ENCODE measurements around the gene FSTL4.

FSTL4 gene

DNA sequence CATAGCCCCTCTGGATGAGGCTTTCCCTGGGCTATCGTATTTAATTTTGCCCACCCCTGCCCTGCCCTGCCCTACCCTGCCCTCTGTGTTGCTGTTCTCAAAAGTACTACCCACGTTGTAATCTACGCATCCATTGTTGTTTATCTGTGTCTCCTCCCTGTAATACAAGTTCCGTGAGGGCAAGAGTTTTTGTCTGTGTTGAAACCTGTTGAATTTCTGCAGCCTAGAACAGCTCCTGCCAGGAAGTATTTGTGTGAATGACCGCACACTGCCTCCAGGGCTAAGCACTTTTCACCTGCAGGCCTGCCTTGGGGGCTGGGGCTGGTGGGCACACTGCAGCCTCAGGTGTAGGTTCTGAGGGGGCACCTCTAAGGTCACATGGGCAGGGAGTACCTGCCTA is 315.7 kb downstream of the FSTL4 start:
- H3K4me1 ChIP-seq (ENCODE audit: control insufficient read depth, insufficient read depth, low read length): no peaks in the 10 kb centered on the region
- H3K27me3 ChIP-seq (ENCODE audit: control insufficient read depth in 1 of 2, insufficient read depth in 2 of 2, low read length in 2 of 2): peaks cover 0 to 2% of the 10 kb centered on the region in 2 donors
- no peak overlapping the region for H3K9ac ChIP-seq (ENCODE audit: low read length in 2 of 2)
- no peak overlapping the region for H3K27ac ChIP-seq (ENCODE audit: low read length)
- no peak overlapping the region for H3K4me3 ChIP-seq (ENCODE audit: low read length in 2 of 2)
- no peaks in the 10 kb centered on the region for H3K9me3 ChIP-seq (ENCODE audit: control insufficient read depth in 2 of 2, low read length in 2 of 2)
- no peaks in the 10 kb centered on the region for H3K36me3 ChIP-seq (ENCODE audit: control insufficient read depth in 2 of 2, insufficient read depth in 2 of 2, low read length in 2 of 2)

DNA sequence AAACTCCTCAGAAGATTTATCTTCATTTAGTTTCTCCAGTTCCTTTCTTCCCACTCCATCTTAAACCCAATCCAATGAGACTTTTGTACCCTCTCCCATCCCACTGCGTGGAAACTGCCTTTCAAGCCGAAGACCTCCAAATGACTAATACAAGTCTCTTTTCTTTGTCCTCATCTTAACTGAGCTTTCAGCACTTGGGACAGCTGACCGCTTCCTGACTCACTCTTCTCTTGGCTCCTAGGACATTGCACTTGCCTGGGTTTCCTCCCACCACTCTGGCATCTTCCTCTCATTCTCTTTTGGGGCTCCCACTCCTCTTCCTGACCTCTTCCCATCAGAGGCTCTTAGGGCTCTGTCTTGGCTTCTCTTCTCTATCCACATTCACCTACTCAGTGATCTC is 316.8 kb downstream of the FSTL4 start:
- H3K9ac ChIP-seq (ENCODE audit: low read length in 2 of 2): no peak overlapping the region
- no peaks in the 10 kb centered on the region for H3K4me1 ChIP-seq (ENCODE audit: control insufficient read depth, insufficient read depth, low read length)
- no peaks in the 10 kb centered on the region for H3K36me3 ChIP-seq (ENCODE audit: control insufficient read depth in 2 of 2, insufficient read depth in 2 of 2, low read length in 2 of 2)
- no peaks in the 10 kb centered on the region for H3K9me3 ChIP-seq (ENCODE audit: control insufficient read depth in 2 of 2, low read length in 2 of 2)
- no peak overlapping the region for H3K27ac ChIP-seq (ENCODE audit: low read length)
- peaks cover 0 to 2% of the 10 kb centered on the region in 2 donors for H3K27me3 ChIP-seq (ENCODE audit: control insufficient read depth in 1 of 2, insufficient read depth in 2 of 2, low read length in 2 of 2)
- H3K4me3 ChIP-seq (ENCODE audit: low read length in 2 of 2): no peak overlapping the region

DNA sequence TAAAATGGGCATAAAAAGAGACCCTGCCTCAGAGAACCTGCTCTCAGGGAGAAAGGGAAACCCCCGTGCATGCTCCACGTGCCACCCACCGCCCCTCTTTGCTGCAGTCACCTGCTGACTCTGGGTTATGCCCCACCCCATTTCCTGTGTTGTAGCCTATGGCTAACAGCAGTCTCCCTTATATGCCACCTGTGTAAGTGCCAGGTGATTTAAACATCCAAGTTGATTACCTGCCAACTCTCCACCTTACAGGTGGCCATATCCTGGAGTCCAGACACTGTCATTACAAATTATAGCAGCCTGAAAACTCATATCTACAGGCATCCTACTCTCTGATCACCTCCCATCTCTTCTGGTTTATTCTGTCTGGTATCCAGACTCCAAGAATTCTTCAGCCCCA is 318.0 kb downstream of the FSTL4 start:
- Histone ChIP-seq H3K4me3 (ENCODE audit: low read length in 2 of 2) (no peak overlapping the region), H3K27me3 (ENCODE audit: control insufficient read depth in 1 of 2, insufficient read depth in 2 of 2, low read length in 2 of 2) (peaks cover 0 to 2% of the 10 kb centered on the region in 2 donors), H3K36me3 (ENCODE audit: control insufficient read depth in 2 of 2, insufficient read depth in 2 of 2, low read length in 2 of 2) (no peaks in the 10 kb centered on the region), H3K9me3 (ENCODE audit: control insufficient read depth in 2 of 2, low read length in 2 of 2) (no peaks in the 10 kb centered on the region), H3K27ac (ENCODE audit: low read length) (no peak overlapping the region), H3K4me1 (ENCODE audit: control insufficient read depth, insufficient read depth, low read length) (no peaks in the 10 kb centered on the region), H3K9ac (ENCODE audit: low read length in 2 of 2) (no peak overlapping the region)

DNA sequence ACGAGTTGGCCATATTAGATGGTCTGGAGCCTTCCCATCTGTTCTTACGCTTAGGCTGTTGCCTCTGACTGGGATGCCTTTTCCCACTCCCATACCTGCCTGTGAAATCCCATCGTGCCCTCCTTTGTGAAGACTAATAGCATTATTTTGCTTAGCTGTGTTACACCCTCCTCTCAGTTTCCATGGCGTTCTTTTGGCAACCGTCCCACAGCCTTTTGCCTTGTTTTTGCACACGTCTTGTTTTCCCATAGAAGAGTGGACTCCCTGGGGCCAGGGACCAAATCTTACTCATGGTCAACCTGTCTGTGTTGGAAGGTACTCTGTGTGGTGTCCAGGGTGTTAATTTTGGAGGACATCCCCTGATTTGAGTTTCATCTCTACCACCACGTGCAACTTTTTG is 318.4 kb downstream of the FSTL4 start:
- no peaks in the 10 kb centered on the region for H3K9me3 ChIP-seq (ENCODE audit: control insufficient read depth in 2 of 2, low read length in 2 of 2)
- no peak overlapping the region for H3K4me3 ChIP-seq (ENCODE audit: low read length in 2 of 2)
- no peaks in the 10 kb centered on the region for H3K36me3 ChIP-seq (ENCODE audit: control insufficient read depth in 2 of 2, insufficient read depth in 2 of 2, low read length in 2 of 2)
- H3K27me3 ChIP-seq (ENCODE audit: control insufficient read depth in 1 of 2, insufficient read depth in 2 of 2, low read length in 2 of 2): peaks cover 0 to 2% of the 10 kb centered on the region in 2 donors
- H3K9ac ChIP-seq (ENCODE audit: low read length in 2 of 2): no peak overlapping the region
- H3K4me1 ChIP-seq (ENCODE audit: control insufficient read depth, insufficient read depth, low read length): no peaks in the 10 kb centered on the region
- H3K27ac ChIP-seq (ENCODE audit: low read length): no peak overlapping the region

DNA sequence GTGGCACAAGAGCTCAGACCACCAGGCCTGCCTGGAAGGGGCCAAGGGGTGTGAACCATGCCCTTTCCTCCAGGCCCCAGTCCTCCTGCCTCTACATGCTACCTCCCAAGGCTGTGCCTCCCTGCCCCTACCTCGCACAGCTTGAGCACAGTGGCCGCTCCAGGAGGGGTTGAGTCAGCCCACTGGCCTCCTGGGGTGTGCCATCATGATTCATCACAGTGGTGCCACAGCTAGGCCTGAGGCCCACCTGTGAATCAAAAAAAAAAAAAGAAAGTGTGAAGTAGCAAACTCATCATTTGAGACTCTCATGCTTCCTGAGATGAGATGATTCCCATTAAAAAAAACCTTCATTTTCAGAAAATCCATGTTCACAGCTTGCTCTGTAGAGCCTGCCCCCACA is 320.0 kb downstream of the FSTL4 start:
- Histone ChIP-seq H3K4me1 (ENCODE audit: control insufficient read depth, insufficient read depth, low read length) (no peaks in the 10 kb centered on the region), H3K9me3 (ENCODE audit: control insufficient read depth in 2 of 2, low read length in 2 of 2) (no peaks in the 10 kb centered on the region), H3K36me3 (ENCODE audit: control insufficient read depth in 2 of 2, insufficient read depth in 2 of 2, low read length in 2 of 2) (no peaks in the 10 kb centered on the region), H3K9ac (ENCODE audit: low read length in 2 of 2) (no peak overlapping the region), H3K27ac (ENCODE audit: low read length) (no peak overlapping the region), H3K4me3 (ENCODE audit: low read length in 2 of 2) (no peak overlapping the region), H3K27me3 (ENCODE audit: control insufficient read depth in 1 of 2, insufficient read depth in 2 of 2, low read length in 2 of 2) (peaks cover 0 to 2% of the 10 kb centered on the region in 2 donors)

DNA sequence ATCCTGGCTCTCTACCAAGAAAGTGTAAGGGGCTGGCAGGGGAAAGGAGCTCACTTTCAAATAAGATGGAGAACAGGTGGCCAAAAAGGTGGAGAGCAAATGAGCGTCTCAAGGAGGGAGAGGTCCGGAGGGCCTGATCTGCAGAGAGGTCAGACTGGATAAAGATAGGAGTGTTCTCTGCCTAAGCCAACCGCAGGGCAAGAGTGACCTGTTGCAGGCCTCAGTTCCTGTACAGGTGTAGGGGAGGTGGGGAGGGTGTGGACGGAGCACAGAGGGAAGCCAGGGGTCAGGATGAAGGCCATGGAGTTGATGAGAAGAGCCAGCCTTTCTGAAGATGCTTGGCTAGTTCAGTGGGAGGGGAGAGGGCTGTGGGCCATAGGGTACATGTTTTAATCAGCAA is 320.8 kb downstream of the FSTL4 start:
- Histone ChIP-seq H3K9ac (ENCODE audit: low read length in 2 of 2) (no peak overlapping the region), H3K4me1 (ENCODE audit: control insufficient read depth, insufficient read depth, low read length) (no peaks in the 10 kb centered on the region), H3K27ac (ENCODE audit: low read length) (no peak overlapping the region), H3K9me3 (ENCODE audit: control insufficient read depth in 2 of 2, low read length in 2 of 2) (no peaks in the 10 kb centered on the region), H3K27me3 (ENCODE audit: control insufficient read depth in 1 of 2, insufficient read depth in 2 of 2, low read length in 2 of 2) (peaks cover 0 to 2% of the 10 kb centered on the region in 2 donors), H3K4me3 (ENCODE audit: low read length in 2 of 2) (no peak overlapping the region), H3K36me3 (ENCODE audit: control insufficient read depth in 2 of 2, insufficient read depth in 2 of 2, low read length in 2 of 2) (no peaks in the 10 kb centered on the region)

DNA sequence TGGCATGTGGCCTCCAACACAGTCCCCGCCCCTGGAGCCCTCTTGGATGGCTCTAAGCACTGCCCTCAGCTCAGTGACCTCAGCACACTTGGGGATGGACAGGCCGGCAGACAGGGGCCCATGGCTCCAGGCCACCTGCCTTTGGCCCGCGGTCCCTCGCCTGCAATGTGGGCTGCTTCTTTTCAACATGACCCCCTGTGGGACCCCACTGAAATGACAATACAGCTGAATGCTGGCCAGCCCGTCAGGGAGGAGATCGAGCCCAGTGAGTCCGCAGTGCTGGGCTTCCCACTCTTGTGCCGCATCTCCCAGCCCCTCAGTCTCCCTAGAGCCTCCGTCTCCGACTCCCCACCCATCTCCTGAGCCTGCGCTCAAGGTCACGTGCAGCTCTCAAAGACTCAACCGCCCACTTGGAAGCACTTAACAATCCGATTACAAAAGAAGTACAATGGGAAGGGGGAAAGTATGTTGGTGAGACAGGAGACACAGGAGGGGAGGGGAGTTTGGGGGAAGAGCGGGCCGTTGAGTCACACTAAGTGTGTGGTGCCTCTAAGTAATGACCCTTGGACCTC is 321.6 kb downstream of the FSTL4 start:
- Histone ChIP-seq H3K4me3 (ENCODE audit: low read length in 2 of 2) (no peak overlapping the region), H3K9ac (ENCODE audit: low read length in 2 of 2) (no peak overlapping the region), H3K27ac (ENCODE audit: low read length) (no peak overlapping the region), H3K9me3 (ENCODE audit: control insufficient read depth in 2 of 2, low read length in 2 of 2) (no peaks in the 10 kb centered on the region), H3K27me3 (ENCODE audit: control insufficient read depth in 1 of 2, insufficient read depth in 2 of 2, low read length in 2 of 2) (peaks cover 0 to 2% of the 10 kb centered on the region in 2 donors), H3K36me3 (ENCODE audit: control insufficient read depth in 2 of 2, insufficient read depth in 2 of 2, low read length in 2 of 2) (no peaks in the 10 kb centered on the region), H3K4me1 (ENCODE audit: control insufficient read depth, insufficient read depth, low read length) (no peaks in the 10 kb centered on the region)

DNA sequence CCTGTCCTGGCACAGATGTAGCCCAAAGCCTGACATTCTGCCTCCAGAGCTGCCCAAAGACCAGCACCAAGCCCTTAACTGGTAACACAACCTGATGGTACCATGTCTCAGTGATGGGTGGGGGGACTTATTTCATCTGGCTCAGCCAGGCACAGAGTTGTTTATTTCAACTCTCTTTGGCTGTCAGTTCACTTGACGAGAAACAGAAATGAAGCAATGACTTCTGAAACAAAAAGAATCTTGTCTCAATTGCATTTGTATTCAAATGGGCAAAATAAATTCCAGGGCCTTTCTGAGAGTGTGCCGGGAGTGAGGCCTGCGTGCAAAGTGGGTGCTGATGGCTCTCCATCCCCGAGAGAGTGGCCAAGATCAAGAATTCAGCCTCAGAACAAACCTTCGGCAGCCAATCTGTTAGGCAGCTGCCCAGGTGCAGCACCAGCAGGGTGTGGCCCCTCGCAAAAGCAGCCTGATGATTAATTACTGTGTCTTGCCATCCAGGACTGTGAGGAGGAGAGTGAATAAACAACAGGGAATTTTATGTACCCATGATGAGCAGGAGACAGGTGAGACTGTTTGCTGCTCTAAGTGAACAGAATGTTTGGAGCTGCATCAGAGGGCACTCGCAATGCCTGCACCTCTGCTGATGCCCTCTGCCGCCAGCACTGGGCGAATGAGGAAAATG is 322.5 kb downstream of the FSTL4 start:
- H3K27ac ChIP-seq (ENCODE audit: low read length): no peak overlapping the region
- H3K9ac ChIP-seq (ENCODE audit: low read length in 2 of 2): no peak overlapping the region
- H3K4me3 ChIP-seq (ENCODE audit: low read length in 2 of 2): no peak overlapping the region
- peaks cover 0 to 2% of the 10 kb centered on the region in 2 donors for H3K27me3 ChIP-seq (ENCODE audit: control insufficient read depth in 1 of 2, insufficient read depth in 2 of 2, low read length in 2 of 2)
- H3K9me3 ChIP-seq (ENCODE audit: control insufficient read depth in 2 of 2, low read length in 2 of 2): no peaks in the 10 kb centered on the region
- no peaks in the 10 kb centered on the region for H3K36me3 ChIP-seq (ENCODE audit: control insufficient read depth in 2 of 2, insufficient read depth in 2 of 2, low read length in 2 of 2)
- H3K4me1 ChIP-seq (ENCODE audit: control insufficient read depth, insufficient read depth, low read length): no peaks in the 10 kb centered on the region

DNA sequence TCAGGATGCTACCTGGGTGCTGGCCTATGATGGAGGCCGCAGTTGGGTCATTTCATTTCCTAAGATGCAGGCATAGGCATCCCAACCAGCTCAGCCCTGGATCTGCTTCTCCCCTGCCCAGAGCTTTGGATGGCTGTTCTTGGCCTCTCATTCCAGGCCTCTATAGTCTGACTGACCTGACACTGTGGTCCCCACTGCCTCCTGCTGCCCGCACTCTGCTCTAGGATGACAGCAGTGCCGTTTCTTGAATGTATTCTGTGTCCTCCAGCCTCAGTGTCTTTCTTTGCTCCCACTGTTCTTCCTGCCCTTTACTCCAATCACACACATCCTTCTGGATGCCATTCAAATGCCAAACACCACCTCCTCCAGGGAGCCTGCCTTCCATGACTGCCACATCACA is 324.8 kb downstream of the FSTL4 start:
- no peak overlapping the region for H3K9ac ChIP-seq (ENCODE audit: low read length in 2 of 2)
- H3K27ac ChIP-seq (ENCODE audit: low read length): no peak overlapping the region
- no peaks in the 10 kb centered on the region for H3K36me3 ChIP-seq (ENCODE audit: control insufficient read depth in 2 of 2, insufficient read depth in 2 of 2, low read length in 2 of 2)
- no peaks in the 10 kb centered on the region for H3K9me3 ChIP-seq (ENCODE audit: control insufficient read depth in 2 of 2, low read length in 2 of 2)
- no peaks in the 10 kb centered on the region for H3K4me1 ChIP-seq (ENCODE audit: control insufficient read depth, insufficient read depth, low read length)
- H3K27me3 ChIP-seq (ENCODE audit: control insufficient read depth in 1 of 2, insufficient read depth in 2 of 2, low read length in 2 of 2): peaks cover 0 to 2% of the 10 kb centered on the region in 2 donors
- H3K4me3 ChIP-seq (ENCODE audit: low read length in 2 of 2): no peak overlapping the region

DNA sequence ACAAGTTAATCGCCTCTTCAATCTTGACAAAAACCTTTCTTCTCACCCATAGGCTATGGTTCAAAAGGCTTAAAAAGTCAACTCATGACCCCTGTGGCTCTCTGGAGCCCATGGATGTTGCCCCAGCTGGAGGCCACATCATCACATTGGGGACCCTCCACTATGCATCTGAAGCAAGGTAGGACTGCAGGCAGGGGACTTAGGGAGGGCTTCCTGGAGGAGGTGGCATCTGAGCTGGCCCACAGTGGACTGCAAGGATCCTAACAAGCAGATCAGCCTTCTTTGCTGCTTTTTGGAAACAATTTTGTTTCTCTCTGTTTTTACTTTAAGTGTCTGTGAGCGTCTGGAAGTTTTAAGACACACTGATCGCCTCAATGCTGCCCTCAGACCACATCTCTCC is 325.9 kb downstream of the FSTL4 start:
- Histone ChIP-seq H3K9ac (ENCODE audit: low read length in 2 of 2) (no peak overlapping the region), H3K9me3 (ENCODE audit: control insufficient read depth in 2 of 2, low read length in 2 of 2) (no peaks in the 10 kb centered on the region), H3K4me1 (ENCODE audit: control insufficient read depth, insufficient read depth, low read length) (no peaks in the 10 kb centered on the region), H3K36me3 (ENCODE audit: control insufficient read depth in 2 of 2, insufficient read depth in 2 of 2, low read length in 2 of 2) (no peaks in the 10 kb centered on the region), H3K27ac (ENCODE audit: low read length) (no peak overlapping the region), H3K27me3 (ENCODE audit: control insufficient read depth in 1 of 2, insufficient read depth in 2 of 2, low read length in 2 of 2) (no peaks in the 10 kb centered on the region), H3K4me3 (ENCODE audit: low read length in 2 of 2) (no peak overlapping the region)

DNA sequence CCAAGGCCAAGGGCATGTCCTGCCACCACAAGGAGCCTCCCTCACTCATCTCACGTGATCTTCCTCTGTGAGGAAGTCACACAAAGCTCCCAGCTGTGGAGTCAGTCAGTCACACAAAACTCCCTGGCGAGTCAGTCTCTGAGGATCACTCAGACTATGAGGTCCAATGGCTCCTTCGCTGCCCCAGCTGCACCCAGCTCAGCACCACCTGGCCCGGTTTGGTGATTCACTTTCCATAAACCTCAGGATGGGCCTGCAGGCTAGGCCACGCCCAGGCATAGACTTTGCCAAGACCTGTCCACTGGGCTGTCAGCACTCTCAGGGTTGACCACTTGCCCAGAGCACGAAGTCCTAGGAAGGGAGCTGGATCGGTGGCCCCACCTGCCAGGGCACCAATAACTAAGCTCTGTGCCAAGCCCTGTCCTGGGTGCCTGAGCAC is 326.7 kb downstream of the FSTL4 start:
- H3K36me3 ChIP-seq (ENCODE audit: control insufficient read depth in 2 of 2, insufficient read depth in 2 of 2, low read length in 2 of 2): no peaks in the 10 kb centered on the region
- no peaks in the 10 kb centered on the region for H3K9me3 ChIP-seq (ENCODE audit: control insufficient read depth in 2 of 2, low read length in 2 of 2)
- H3K27ac ChIP-seq (ENCODE audit: low read length): no peak overlapping the region
- H3K4me1 ChIP-seq (ENCODE audit: control insufficient read depth, insufficient read depth, low read length): no peaks in the 10 kb centered on the region
- H3K4me3 ChIP-seq (ENCODE audit: low read length in 2 of 2): no peak overlapping the region
- no peak overlapping the region for H3K9ac ChIP-seq (ENCODE audit: low read length in 2 of 2)
- no peaks in the 10 kb centered on the region for H3K27me3 ChIP-seq (ENCODE audit: control insufficient read depth in 1 of 2, insufficient read depth in 2 of 2, low read length in 2 of 2)

Measured in stomach smooth muscle (tissue), 2 donors.